HCT116 (cell line): ENCODE results near the gene NXT1. TPM values are rescaled to one million over a fixed set of nuclear protein-coding genes. Genes with fewer than 3 reads are reported as not detected.

Experiments
- ATAC-seq: fragments of 200-7000 bp; cut with Tn5 transposase; 2 replicates; pipeline ENCODE4 v1.9.1; 2020; ENCODE audit warnings: mild to moderate bottlenecking, moderate library complexity
- Bru-seq: library from RNA; stranded (reverse); fragments of 400-500 nt; gene quantifications from one replicate; lab custom pipeline; 2021; lab: Mats Ljungman, UMichigan
- BruChase-seq, 2 experiments: library from RNA; stranded (reverse); fragments of 400-500 nt; gene quantifications; one replicate each; lab custom pipeline; 2021; lab: Mats Ljungman, UMichigan
- BruUV-seq: library from RNA; stranded (reverse); fragments of 400-500 nt; replicated peaks from 2 replicates; lab custom pipeline; 2021; lab: Mats Ljungman, UMichigan
- CTCF ChIA-PET: fragments of 300-600 bp; sonication (Branson Sonifier 250); formaldehyde crosslinking; loops from one replicate; lab custom pipeline; 2021; ENCODE audit warnings: antibody characterized with exemption; lab: Charles Lee
- POLR2A ChIA-PET: fragments of 300-600, 350-600 bp; sonication (Branson Sonifier 250); formaldehyde crosslinking; loops from one replicate; lab custom pipeline; 2021; ENCODE audit warnings: antibody characterized with exemption; lab: Charles Lee
- RAD21 ChIA-PET, 2 experiments: fragments of 300-600 bp; sonication (Branson Sonifier 250); formaldehyde crosslinking; loops; one replicate each; lab custom pipeline; 2023; ENCODE audit warnings: low total read pairs in 2 of 2; ENCODE audit not compliant: uncharacterized antibody in 2 of 2, unreplicated experiment in 2 of 2, low non-redundant PET in 1 of 2; lab: Charles Lee
- DNase-seq: peaks from one replicate; pipeline ENCODE4 v3.0.0-alpha.2; 2010; ENCODE audit warnings: low read depth, low spot score
- H2AFZ ChIP-seq: fragments of 200-600 bp; shearing (Covaris generic), sonication (generic); 2 replicates; pipeline ENCODE4 v1.6.1; 2017; ENCODE audit warnings: low read depth, mixed run types, mixed read lengths, antibody characterized with exemption, low read length; ENCODE audit not compliant: poor library complexity, severe bottlenecking
- H3K27ac ChIP-seq: 2 replicates; pipeline ENCODE4 v1.5.1; 2012; ENCODE audit warnings: low read depth, low read length
- H3K27me3 ChIP-seq: fragments of 200-600 bp; sonication (generic); 2 replicates; pipeline ENCODE4 v1.6.1; 2016; ENCODE audit warnings: mixed run types, low read length, mixed read lengths; ENCODE audit not compliant: insufficient read depth
- H3K36me3 ChIP-seq, 2 experiments: fragments of 200-500 bp in 1 of 2; fragments of 200-600 bp in 1 of 2; sonication (Bioruptor generic) in 1 of 2; sonication (generic) in 1 of 2; 2 replicates each; pipeline versions ENCODE4 v1.5.1 to v1.6.1; 2014 to 2016; ENCODE audit warnings: low read length in 2 of 2, inconsistent platforms in 1 of 2, mixed read lengths in 1 of 2, mixed run types in 1 of 2; ENCODE audit not compliant: insufficient read depth in 2 of 2, control insufficient read depth in 1 of 2
- H3K4me1 ChIP-seq, 2 experiments: fragments of 200-600 bp in 1 of 2; sonication (generic) in 1 of 2; 2 replicates each; pipeline versions ENCODE4 v1.5.1 to v1.6.1; 2012 to 2017; ENCODE audit warnings: low read length in 2 of 2, inconsistent platforms in 1 of 2, mild to moderate bottlenecking in 1 of 2, mixed read lengths in 1 of 2, mixed run types in 1 of 2, moderate library complexity in 1 of 2; ENCODE audit not compliant: insufficient read depth in 2 of 2, control insufficient read depth in 1 of 2
- H3K4me2 ChIP-seq: fragments of 200-600 bp; sonication (generic); 2 replicates; pipeline ENCODE4 v1.6.1; 2017; ENCODE audit warnings: mixed run types, low read length, mixed read lengths
- H3K4me3 ChIP-seq, 2 experiments: fragments of 200-600 bp in 1 of 2; sonication (generic) in 1 of 2; replicated peaks in 1 of 2; 2 replicates each; pipeline ENCODE4 v1.5.1; 2011 to 2016; ENCODE audit warnings: low read length in 2 of 2, control low read depth in 1 of 2, low read depth in 1 of 2, mild to moderate bottlenecking in 1 of 2, mixed read lengths in 1 of 2, mixed run types in 1 of 2
- H3K79me2 ChIP-seq: fragments of 200-600 bp; sonication (generic); 2 replicates; pipeline ENCODE4 v1.6.1; 2017; ENCODE audit warnings: mild to moderate bottlenecking, mixed run types, low read length, moderate library complexity, mixed read lengths; ENCODE audit not compliant: insufficient read depth
- H3K9ac ChIP-seq: fragments of 200-600 bp; sonication (generic); 2 replicates; pipeline ENCODE4 v1.6.1; 2016; ENCODE audit warnings: low read length, mixed read lengths
- H3K9me2 ChIP-seq: fragments of 200-600 bp; sonication (generic), shearing (Covaris generic); 2 replicates; pipeline ENCODE4 v1.6.1; 2017; ENCODE audit warnings: mixed run types, mild to moderate bottlenecking, moderate library complexity; ENCODE audit not compliant: insufficient read depth
- H3K9me3 ChIP-seq, 2 experiments: fragments of 200-500 bp in 1 of 2; fragments of 200-600 bp in 1 of 2; sonication (Bioruptor generic) in 1 of 2; sonication (generic) in 1 of 2; 2 replicates each; pipeline ENCODE4 v1.6.1; 2014 to 2017; ENCODE audit warnings: low read length in 2 of 2, mixed read lengths in 2 of 2, inconsistent platforms in 1 of 2, low read depth in 1 of 2, mild to moderate bottlenecking in 1 of 2, mixed run types in 1 of 2, moderate library complexity in 1 of 2; ENCODE audit not compliant: control insufficient read depth in 1 of 2, insufficient read depth in 1 of 2
- H4K20me1 ChIP-seq: fragments of 200-600 bp; sonication (generic), shearing (Covaris generic); 2 replicates; pipeline ENCODE4 v1.6.1; 2017; ENCODE audit warnings: mixed run types, mild to moderate bottlenecking, moderate library complexity; ENCODE audit not compliant: insufficient read depth
- CBX3 ChIP-seq: IDR thresholded peaks from 2 replicates; pipeline ENCODE4 v1.6.1; 2012; ENCODE audit warnings: low read depth
- ELF1 ChIP-seq: IDR thresholded peaks from 2 replicates; pipeline ENCODE4 v1.6.1; 2012; ENCODE audit warnings: low read depth, borderline replicate concordance
- FOSL1 ChIP-seq: IDR thresholded peaks from 2 replicates; pipeline ENCODE4 v1.6.1; 2012; ENCODE audit warnings: low read depth
- MAX ChIP-seq: IDR thresholded peaks from 2 replicates; pipeline ENCODE4 v1.6.1; 2012
- POLR2A ChIP-seq: IDR thresholded peaks from 2 replicates; pipeline ENCODE4 v1.7.0; 2011; ENCODE audit warnings: borderline replicate concordance; ENCODE audit not compliant: insufficient read depth, insufficient read length; ENCODE audit errors: extremely low read depth
- POLR2AphosphoS5 ChIP-seq: IDR thresholded peaks from 2 replicates; pipeline ENCODE4 v1.6.1; 2011; ENCODE audit warnings: mild to moderate bottlenecking, low read depth, low read length, moderate library complexity
- REST ChIP-seq: IDR thresholded peaks from 2 replicates; pipeline ENCODE4 v1.6.1; 2012; ENCODE audit warnings: low read depth
- SP1 ChIP-seq: IDR thresholded peaks from 2 replicates; pipeline ENCODE4 v1.6.1; 2012; ENCODE audit warnings: low read depth
- ZFX ChIP-seq: fragments of 450-650 bp; IDR thresholded peaks from 2 replicates; pipeline ENCODE4 v1.6.1; 2017
- intact Hi-C: fragments of 100-400 bp; cut with micrococcal nuclease; formaldehyde crosslinking; loops from 2 replicates; pipeline ENCODE4 v1.10.0; 2022
- long read RNA-seq: library from polyadenylated mRNA; unstranded; transcript quantifications from one replicate; pipeline ENCODE4 v2.0.0, GENCODE V29; 2021; ENCODE audit not compliant: unreplicated experiment
- polyA plus RNA-seq: library from polyadenylated mRNA; unstranded; fragments of >200 nt; gene quantifications from 2 replicates; pipeline ENCODE4 v1.2.1, GENCODE V29; 2012; ENCODE audit warnings: missing spikeins
- total RNA-seq: library from RNA; stranded (reverse); gene quantifications from one replicate; pipeline ENCODE4 v1.2.1, GENCODE V29; 2021; ENCODE audit not compliant: unreplicated experiment

Gene NXT1
- total RNA-seq (29.9 TPM), Bru-seq, nascent RNA (percentile 85 among the genes with signal in this experiment), BruChase-seq, experiment 1, labeled RNA remaining after a 6-hour chase (percentile 46 among the genes with signal in this experiment), BruChase-seq, experiment 2, labeled RNA remaining after a 2-hour chase (percentile 81 among the genes with signal in this experiment)
- polyA plus RNA-seq: 27.1 and 27.5 TPM in 2 replicates
- long read RNA-seq, transcript NXT1-201 (2 exons, 1,123 nt): major isoform, 49 of 61 reads
- long read RNA-seq, partial matches to known transcripts: 0 of 61 reads
- long read RNA-seq, other reads (novel, unspliced or antisense): 12 of 61 reads

DNA sequence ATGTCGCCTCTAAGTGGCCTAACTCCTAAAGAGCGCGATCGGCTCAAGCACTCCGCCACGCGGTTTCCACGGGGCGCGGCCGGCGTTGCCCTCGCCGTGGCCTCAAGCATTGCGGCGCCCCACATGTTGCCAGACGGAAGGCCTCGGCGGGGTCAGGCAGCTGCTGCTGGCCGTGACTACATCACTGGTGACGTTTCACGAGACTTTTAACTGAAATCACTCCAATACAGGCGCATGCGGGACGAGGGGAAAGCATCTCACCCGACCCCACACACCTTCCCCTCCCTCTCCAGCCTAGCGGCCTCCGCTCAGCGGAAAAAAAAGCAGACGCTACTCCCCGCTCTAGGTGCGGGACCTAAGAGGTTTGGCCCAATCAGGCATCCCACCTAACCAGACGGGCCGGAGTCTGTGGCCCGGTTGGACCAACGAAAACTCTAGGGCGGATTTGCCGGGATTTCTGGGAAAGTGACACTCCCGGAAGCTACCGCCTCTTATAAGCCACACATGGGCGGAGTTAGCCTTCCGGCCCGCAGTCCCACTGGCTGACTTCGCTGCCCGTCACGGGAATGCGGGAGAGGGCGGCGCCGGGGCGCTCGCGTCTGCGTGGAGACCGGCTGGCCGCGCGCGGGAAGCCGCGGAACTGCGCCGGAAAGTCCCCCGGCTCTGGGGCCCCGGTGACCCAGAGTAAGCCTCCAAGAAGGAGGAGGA, at the start of gene NXT1:
Gene NXT1 (plus strand): TSS at position 596 of the 708 bp plus-strand sequence. CDS start 3,251 bp downstream, outside the sequence.
- ChIA-PET CTCF (interaction anchor here (0.6 to 3.0 kb wide), 9 partner anchors 7 to 1984 kb away, joined by 3 to 25 read pairs (median 4); no protein-coding TSS in a partner anchor), RAD21 (interaction anchor here in 1 of 2 experiments (1.1 kb wide), 1 partner anchor 10 kb away, joined by 4 read pairs; no protein-coding TSS in a partner anchor), POLR2A (interaction anchor here (0.7 to 1.8 kb wide), 9 partner anchors 8 to 658 kb away, joined by 3 to 24 read pairs (median 3); partner anchors contain the start of gene GZF1)
- H3K79me2 ChIP-seq: peaks cover 48% of the 10 kb centered on the region
- peak within 1 kb of the TSS; percentile 96 for H3K9ac ChIP-seq
- ATAC-seq: peak; percentile 88
- no peaks in the 10 kb centered on the region for H3K9me3 ChIP-seq
- H3K27me3 ChIP-seq: no peaks in the 10 kb centered on the region
- H4K20me1 ChIP-seq: peaks cover 6% of the 10 kb centered on the region; the same call in 1 of the 2 replicates
- peak; percentile 98 for DNase-seq
- intact Hi-C loops: loop anchor here (1.0 to 10.0 kb wide), 3 partner anchors 8 to 256 kb away; no protein-coding TSS in a partner anchor
- H3K36me3 ChIP-seq: peaks cover 2 to 19% of the 10 kb centered on the region in 2 experiments; a peak in 2 of 4 replicates
- peak within 1 kb of the TSS; percentile 99 for H3K27ac ChIP-seq
- TF ChIP-seq ZFX: peak; percentile 84
- peak; percentile 79; the same call in 1 of the 2 replicates for TF ChIP-seq ELF1
- peak; percentile 85 for TF ChIP-seq MAX
- TF ChIP-seq POLR2AphosphoS5: peak; percentile 61; the same call in 1 of the 2 replicates
- no peak for TF ChIP-seq REST
- peak; percentile 46 for TF ChIP-seq POLR2A
- TF ChIP-seq FOSL1: no peak
- no peak for TF ChIP-seq CBX3
- peak; percentile 95 for TF ChIP-seq SP1
- peak within 1 kb of the TSS; percentile 65 for H2AFZ ChIP-seq
- TSS peak; percentile 83 for BruUV-seq
- H3K9me2 ChIP-seq: no peaks in the 10 kb centered on the region
- peak within 1 kb of the TSS; percentile 100 for H3K4me2 ChIP-seq
- H3K4me3 ChIP-seq: peak within 1 kb of the TSS; percentile 92 to 99
- H3K4me1 ChIP-seq: peaks cover 15 to 24% of the 10 kb centered on the region in 2 experiments
